ENCODE measurements around the gene ARF5.
"Not testable (repeated sequence)": the region's sequence is repeated elsewhere in the genome, so short reads cannot be mapped to it uniquely, and the experiment has no call there.

ARF5 gene

GRCh38 chr7:127556404-127556803, 31.8 kb upstream of the ARF5 start:
- Histone ChIP-seq H3K36me3 (replicated peaks; ENCODE audit: insufficient read depth, low read length) (no peaks in the 10 kb centered on the region), H3K9me3 (replicated peaks; ENCODE audit: insufficient read depth, low read length) (no peaks in the 10 kb centered on the region), H3K27ac (ENCODE audit: low read length) (no peak overlapping the region), H2AFZ (ENCODE audit: low read length) (no peak overlapping the region), H3K9me2 (replicated peaks; ENCODE audit: insufficient read depth, low read length) (no peaks in the 10 kb centered on the region), H3K4me1 (ENCODE audit: low read length) (no peaks in the 10 kb centered on the region), H3K9ac (ENCODE audit: low read length) (no peak overlapping the region), H3F3A (ENCODE audit: insufficient read depth, low read length) (no peaks in the 10 kb centered on the region), H3K4me3 (ENCODE audit: low read length) (no peak overlapping the region), H4K20me1 (ENCODE audit: insufficient read depth, low read length) (no peaks in the 10 kb centered on the region), H3K27me3 (replicated peaks; ENCODE audit: insufficient read depth, low read length) (no peaks in the 10 kb centered on the region), H3K4me2 (ENCODE audit: low read depth, low read length) (no peak overlapping the region), H3K79me2 (ENCODE audit: low read length) (no peaks in the 10 kb centered on the region)
- no peak for DNase-seq
- TF ChIP-seq EZH2 (optimal IDR thresholded peaks at IDR 0.05; ENCODE audit: low read depth, low read length) (no peak), EZH2phosphoT487 (IDR thresholded peaks at IDR 0.05; ENCODE audit: low read length) (no peak)
- TF ChIP-seq, protein P1, sequence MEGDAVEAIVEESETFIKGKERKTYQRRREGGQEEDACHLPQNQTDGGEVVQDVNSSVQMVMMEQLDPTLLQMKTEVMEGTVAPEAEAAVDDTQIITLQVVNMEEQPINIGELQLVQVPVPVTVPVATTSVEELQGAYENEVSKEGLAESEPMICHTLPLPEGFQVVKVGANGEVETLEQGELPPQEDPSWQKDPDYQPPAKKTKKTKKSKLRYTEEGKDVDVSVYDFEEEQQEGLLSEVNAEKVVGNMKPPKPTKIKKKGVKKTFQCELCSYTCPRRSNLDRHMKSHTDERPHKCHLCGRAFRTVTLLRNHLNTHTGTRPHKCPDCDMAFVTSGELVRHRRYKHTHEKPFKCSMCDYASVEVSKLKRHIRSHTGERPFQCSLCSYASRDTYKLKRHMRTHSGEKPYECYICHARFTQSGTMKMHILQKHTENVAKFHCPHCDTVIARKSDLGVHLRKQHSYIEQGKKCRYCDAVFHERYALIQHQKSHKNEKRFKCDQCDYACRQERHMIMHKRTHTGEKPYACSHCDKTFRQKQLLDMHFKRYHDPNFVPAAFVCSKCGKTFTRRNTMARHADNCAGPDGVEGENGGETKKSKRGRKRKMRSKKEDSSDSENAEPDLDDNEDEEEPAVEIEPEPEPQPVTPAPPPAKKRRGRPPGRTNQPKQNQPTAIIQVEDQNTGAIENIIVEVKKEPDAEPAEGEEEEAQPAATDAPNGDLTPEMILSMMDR (IDR thresholded peaks at IDR 0.05; ENCODE audit: low read length): no peak

DNA sequence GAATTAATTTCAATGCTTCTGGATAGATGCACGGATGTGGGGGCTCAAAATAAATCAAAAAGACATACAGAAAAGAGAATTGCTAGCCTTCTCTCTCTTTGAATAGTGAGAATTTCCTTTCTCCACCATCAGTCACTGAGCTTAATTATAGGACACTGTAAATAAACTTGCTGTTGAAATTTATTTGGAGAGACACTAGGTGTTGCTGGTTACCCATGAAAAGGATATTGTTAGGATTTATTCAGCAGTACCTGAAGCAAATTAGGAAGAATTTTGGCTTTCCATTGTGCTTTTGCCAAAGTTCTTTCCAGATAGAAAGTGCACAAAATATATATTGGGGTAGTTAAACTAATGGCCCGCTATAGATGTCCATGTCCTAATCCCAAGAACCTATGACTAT, 30.4 kb upstream of the ARF5 start:
- Histone ChIP-seq H3K9me3 (replicated peaks; ENCODE audit: insufficient read depth, low read length) (no peaks in the 10 kb centered on the region), H3K79me2 (ENCODE audit: low read length) (no peaks in the 10 kb centered on the region), H3K9ac (ENCODE audit: low read length) (no peak overlapping the region), H3K4me3 (ENCODE audit: low read length) (no peak overlapping the region), H3K4me1 (ENCODE audit: low read length) (no peaks in the 10 kb centered on the region), H3K4me2 (ENCODE audit: low read depth, low read length) (no peak overlapping the region), H3K27me3 (replicated peaks; ENCODE audit: insufficient read depth, low read length) (no peaks in the 10 kb centered on the region), H2AFZ (ENCODE audit: low read length) (no peak overlapping the region), H4K20me1 (ENCODE audit: insufficient read depth, low read length) (no peaks in the 10 kb centered on the region), H3K27ac (ENCODE audit: low read length) (no peak overlapping the region), H3K36me3 (replicated peaks; ENCODE audit: insufficient read depth, low read length) (no peaks in the 10 kb centered on the region), H3K9me2 (replicated peaks; ENCODE audit: insufficient read depth, low read length) (no peaks in the 10 kb centered on the region), H3F3A (ENCODE audit: insufficient read depth, low read length) (no peaks in the 10 kb centered on the region)
- DNase-seq: no peak
- TF ChIP-seq, protein P1 (IDR thresholded peaks at IDR 0.05; ENCODE audit: low read length): no peak
- TF ChIP-seq EZH2phosphoT487 (IDR thresholded peaks at IDR 0.05; ENCODE audit: low read length): no peak
- TF ChIP-seq EZH2 (optimal IDR thresholded peaks at IDR 0.05; ENCODE audit: low read depth, low read length): no peak

GRCh38 chr7:127566242-127566641, 22.0 kb upstream of the ARF5 start:
- Histone ChIP-seq H3F3A (ENCODE audit: insufficient read depth, low read length) (no peaks in the 10 kb centered on the region), H3K36me3 (replicated peaks; ENCODE audit: insufficient read depth, low read length) (no peaks in the 10 kb centered on the region), H3K79me2 (ENCODE audit: low read length) (no peaks in the 10 kb centered on the region), H3K9ac (ENCODE audit: low read length) (no peak overlapping the region), H3K27me3 (replicated peaks; ENCODE audit: insufficient read depth, low read length) (no peaks in the 10 kb centered on the region), H3K4me1 (ENCODE audit: low read length) (no peaks in the 10 kb centered on the region), H3K4me2 (ENCODE audit: low read depth, low read length) (no peak overlapping the region), H4K20me1 (ENCODE audit: insufficient read depth, low read length) (no peaks in the 10 kb centered on the region), H3K4me3 (ENCODE audit: low read length) (no peak overlapping the region), H2AFZ (ENCODE audit: low read length) (no peak overlapping the region), H3K27ac (ENCODE audit: low read length) (no peak overlapping the region), H3K9me2 (replicated peaks; ENCODE audit: insufficient read depth, low read length) (no peaks in the 10 kb centered on the region), H3K9me3 (replicated peaks; ENCODE audit: insufficient read depth, low read length) (no peaks in the 10 kb centered on the region)
- DNase-seq: no peak
- TF ChIP-seq EZH2 (optimal IDR thresholded peaks at IDR 0.05; ENCODE audit: low read depth, low read length) (no peak), EZH2phosphoT487 (IDR thresholded peaks at IDR 0.05; ENCODE audit: low read length) (no peak)
- TF ChIP-seq, protein P1 (IDR thresholded peaks at IDR 0.05; ENCODE audit: low read length): no peak

DNA sequence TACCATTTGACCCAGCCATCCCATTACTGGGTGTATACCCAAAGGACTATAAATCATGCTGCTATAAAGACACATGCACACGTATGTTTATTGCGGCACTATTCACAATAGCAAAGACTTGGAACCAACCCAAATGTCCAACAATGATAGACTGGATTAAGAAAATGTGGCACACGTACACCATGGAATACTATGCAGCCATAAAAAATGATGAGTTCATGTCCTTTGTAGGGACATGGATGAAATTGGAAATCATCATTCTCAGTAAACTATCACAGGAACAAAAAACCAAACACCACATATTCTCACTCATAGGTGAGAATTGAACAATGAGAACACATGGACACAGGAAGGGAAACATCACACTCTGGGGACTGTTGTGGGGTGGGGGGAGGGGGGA, 20.2 kb upstream of the ARF5 start:
- not testable (repeated sequence) for H3K27ac ChIP-seq (ENCODE audit: low read length); DNase-seq; H3K27me3 ChIP-seq (replicated peaks; ENCODE audit: insufficient read depth, low read length); H3K4me3 ChIP-seq (ENCODE audit: low read length); H4K20me1 ChIP-seq (ENCODE audit: insufficient read depth, low read length); H3K9ac ChIP-seq (ENCODE audit: low read length); H3K79me2 ChIP-seq (ENCODE audit: low read length); H3K9me3 ChIP-seq (replicated peaks; ENCODE audit: insufficient read depth, low read length); H3K4me1 ChIP-seq (ENCODE audit: low read length); H3K9me2 ChIP-seq (replicated peaks; ENCODE audit: insufficient read depth, low read length); H3K36me3 ChIP-seq (replicated peaks; ENCODE audit: insufficient read depth, low read length); H2AFZ ChIP-seq (ENCODE audit: low read length); H3F3A ChIP-seq (ENCODE audit: insufficient read depth, low read length); H3K4me2 ChIP-seq (ENCODE audit: low read depth, low read length)
